H1 (cell line): ENCODE results near the gene BRINP3. TPM values are rescaled to one million over a fixed set of nuclear protein-coding genes. Genes with fewer than 3 reads are reported as not detected.

Source experiments
- CTCF ChIA-PET: fragments of 300-600 bp; sonication (Branson Sonifier 250); formaldehyde crosslinking; loops from one replicate; lab custom pipeline; 2021; ENCODE audit not compliant: partially characterized antibody; lab: Charles Lee
- POLR2A ChIA-PET: fragments of 300-600 bp; sonication (Branson Sonifier 250); formaldehyde crosslinking; loops from one replicate; lab custom pipeline; 2021; ENCODE audit warnings: inconsistent platforms; ENCODE audit not compliant: partially characterized antibody; lab: Charles Lee
- DNase-seq, 2 experiments: peaks; one replicate each; pipeline versions ENCODE4 v3.0.0 to v3.0.0-alpha.2; 2010 to 2022; ENCODE audit warnings: low spot score in 2 of 2, low read depth in 1 of 2, mixed read lengths in 1 of 2
- FAIRE-seq: peaks from 2 replicates; lab custom pipeline; 2011; peaks lifted over from hg19 to GRCh38; lab: Jason Lieb, UNC
- H2AFZ ChIP-seq: 2 replicates; pipeline ENCODE4 v1.8.1; 2012; ENCODE audit warnings: low read length, inconsistent platforms
- H2AK5ac ChIP-seq: 2 replicates; pipeline ENCODE4 v1.6.1; 2013; ENCODE audit warnings: low read depth, low read length
- H2BK120ac ChIP-seq: replicated peaks from 2 replicates; pipeline ENCODE3; 2013; ENCODE audit warnings: low read depth, low read length, inconsistent platforms
- H2BK12ac ChIP-seq: 2 replicates; pipeline ENCODE4 v1.6.1; 2013; ENCODE audit warnings: low read depth, low read length
- H2BK15ac ChIP-seq: 2 replicates; pipeline ENCODE4 v1.6.1; 2013; ENCODE audit warnings: low read length
- H2BK20ac ChIP-seq: 2 replicates; pipeline ENCODE4 v1.6.1; 2013; ENCODE audit warnings: low read length
- H2BK5ac ChIP-seq: 2 replicates; pipeline ENCODE4 v1.6.1; 2013; ENCODE audit warnings: low read depth, low read length
- H3K14ac ChIP-seq: 2 replicates; pipeline ENCODE4 v1.6.1; 2013; ENCODE audit warnings: inconsistent platforms; ENCODE audit not compliant: insufficient read length
- H3K18ac ChIP-seq: 2 replicates; pipeline ENCODE4 v1.6.1; 2013; ENCODE audit warnings: low read length; ENCODE audit errors: extremely low read depth
- H3K23ac ChIP-seq: 2 replicates; pipeline ENCODE4 v1.6.1; 2013; ENCODE audit warnings: inconsistent platforms; ENCODE audit not compliant: insufficient read length
- H3K23me2 ChIP-seq: 2 replicates; pipeline ENCODE4 v1.6.1; 2013; ENCODE audit warnings: low read depth, low read length
- H3K27ac ChIP-seq: 2 replicates; pipeline ENCODE4 v1.6.1; 2011; ENCODE audit warnings: low read depth, low read length, inconsistent platforms
- H3K27me3 ChIP-seq, 4 experiments: replicated peaks in 1 of 4; 1 replicate in 1 of 4; 2 replicates in 3 of 4; pipeline versions ENCODE4 v1.6.1 to v1.8.1; 2011 to 2013; ENCODE audit warnings: low read length in 3 of 4, mild to moderate bottlenecking in 3 of 4, inconsistent platforms in 2 of 4, mixed read lengths in 2 of 4, moderate library complexity in 1 of 4; ENCODE audit not compliant: control insufficient read depth in 3 of 4, insufficient read depth in 3 of 4; ENCODE audit errors: extremely low read depth in 1 of 4
- H3K36me3 ChIP-seq, 4 experiments: 2 replicates each; pipeline versions ENCODE4 v1.6.1 to v1.8.1; 2011 to 2013; ENCODE audit warnings: mild to moderate bottlenecking in 4 of 4, low read length in 3 of 4, moderate library complexity in 2 of 4, control low read depth in 1 of 4, inconsistent platforms in 1 of 4; ENCODE audit not compliant: insufficient read depth in 4 of 4, control insufficient read depth in 2 of 4
- H3K4ac ChIP-seq: replicated peaks from 2 replicates; pipeline ENCODE3; 2013; ENCODE audit warnings: low read length, low read depth, mixed read lengths, inconsistent platforms; ENCODE audit not compliant: insufficient read length
- H3K4me1 ChIP-seq, 4 experiments: replicated peaks in 1 of 4; 1 replicate in 1 of 4; 2 replicates in 3 of 4; pipeline versions ENCODE4 v1.6.1 to v1.8.1; 2011 to 2013; ENCODE audit warnings: low read length in 3 of 4, inconsistent platforms in 2 of 4, mixed read lengths in 1 of 4; ENCODE audit not compliant: insufficient read depth in 4 of 4, control insufficient read depth in 3 of 4
- H3K4me2 ChIP-seq, 2 experiments: 2 replicates each; pipeline versions ENCODE4 v1.6.1 to v1.8.1; 2011 to 2013; ENCODE audit warnings: low read depth in 2 of 2, low read length in 2 of 2, control low read depth in 1 of 2, inconsistent platforms in 1 of 2, mild to moderate bottlenecking in 1 of 2; ENCODE audit not compliant: insufficient read depth in 1 of 2
- H3K4me3 ChIP-seq, 4 experiments: fragments of 200-600, 300-600 bp in 1 of 4; sonication (generic), shearing (Covaris generic), sonication (Bioruptor Twin) in 1 of 4; 2 replicates each; pipeline versions ENCODE4 v1.5.1 to v1.8.1; 2011 to 2016; ENCODE audit warnings: low read length in 4 of 4, low read depth in 3 of 4, control low read depth in 2 of 4, inconsistent platforms in 2 of 4, mild to moderate bottlenecking in 2 of 4, mixed read lengths in 1 of 4, moderate library complexity in 1 of 4; ENCODE audit not compliant: insufficient read depth in 2 of 4; ENCODE audit errors: extremely low read depth in 1 of 4
- H3K56ac ChIP-seq: replicated peaks from 2 replicates; pipeline ENCODE3; 2013; ENCODE audit warnings: low read depth, mild to moderate bottlenecking, mixed read lengths, low read length, inconsistent platforms; ENCODE audit not compliant: insufficient read length
- H3K79me1 ChIP-seq: 2 replicates; pipeline ENCODE4 v1.6.1; 2013; ENCODE audit warnings: low read depth, low read length, control low read depth
- H3K79me2 ChIP-seq, 2 experiments: 2 replicates each; pipeline versions ENCODE4 v1.6.1 to v1.8.1; 2012 to 2013; ENCODE audit warnings: low read length in 2 of 2, mild to moderate bottlenecking in 2 of 2, inconsistent platforms in 1 of 2; ENCODE audit not compliant: insufficient read depth in 2 of 2, control insufficient read depth in 1 of 2
- H3K9ac ChIP-seq, 4 experiments: replicated peaks in 1 of 4; 1 replicate in 1 of 4; 2 replicates in 3 of 4; pipeline versions ENCODE4 v1.6.1 to v1.8.1; 2011 to 2013; ENCODE audit warnings: low read depth in 3 of 4, low read length in 3 of 4, control low read depth in 2 of 4, mild to moderate bottlenecking in 2 of 4, moderate library complexity in 2 of 4, inconsistent platforms in 1 of 4; ENCODE audit errors: extremely low read depth in 1 of 4
- H3K9me3 ChIP-seq, 2 experiments: 2 replicates each; pipeline versions ENCODE4 v1.6.1 to v1.8.1; 2012 to 2013; ENCODE audit warnings: mild to moderate bottlenecking in 2 of 2, moderate library complexity in 2 of 2, control low read depth in 1 of 2, inconsistent platforms in 1 of 2, low read depth in 1 of 2, low read length in 1 of 2, mixed read lengths in 1 of 2; ENCODE audit not compliant: insufficient read depth in 2 of 2
- H4K20me1 ChIP-seq, 2 experiments: replicated peaks in 1 of 2; 2 replicates each; pipeline versions ENCODE3 to v1.8.1; 2011 to 2013; ENCODE audit warnings: inconsistent platforms in 2 of 2, low read length in 2 of 2, mild to moderate bottlenecking in 1 of 2; ENCODE audit not compliant: insufficient read depth in 2 of 2, control insufficient read depth in 1 of 2
- H4K5ac ChIP-seq: 2 replicates; pipeline ENCODE4 v1.6.1; 2013; ENCODE audit warnings: low read length, low read depth, mixed read lengths, inconsistent platforms; ENCODE audit not compliant: insufficient read length
- H4K8ac ChIP-seq: 2 replicates; pipeline ENCODE4 v1.8.0; 2013; ENCODE audit warnings: mild to moderate bottlenecking, moderate library complexity, low read length, inconsistent platforms; ENCODE audit not compliant: insufficient read depth; ENCODE audit errors: extremely low read depth
- H4K91ac ChIP-seq: replicated peaks from 2 replicates; pipeline ENCODE3; 2013; ENCODE audit warnings: low read length, mixed read lengths, inconsistent platforms; ENCODE audit not compliant: insufficient read length
- CTBP2 ChIP-seq: IDR thresholded peaks from 2 replicates; pipeline ENCODE4 v1.7.0; 2011; ENCODE audit warnings: borderline replicate concordance, mild to moderate bottlenecking, moderate library complexity, mixed read lengths, low read length; ENCODE audit not compliant: insufficient read depth, insufficient read length
- EGR1 ChIP-seq: IDR thresholded peaks from 2 replicates; pipeline ENCODE4 v1.6.1; 2011; ENCODE audit warnings: low read depth, low read length, borderline replicate concordance
- polyA plus RNA-seq, 7 experiments: library from polyadenylated mRNA; depleted of rRNA in 3 of 7; stranded (reverse) in 5 of 7; unstranded in 2 of 7; fragments of >200 nt in 5 of 7; fragments of 200-250 nt in 2 of 7; gene quantifications; 1 replicate in 5 of 7; 2 replicates in 1 of 7; 4 replicates in 1 of 7; pipeline versions ENCODE4 v1.2.1 to v1.2.3, GENCODE V29; 2011 to 2013; ENCODE audit warnings: missing spikeins in 2 of 7, mixed read lengths in 2 of 7
- total RNA-seq: library from RNA; stranded (reverse); fragmentation: NEBNext Ultra II Directional; extraction: Animal tissue kit (Norgen Biotek cat#: 25700); gene quantifications from 2 replicates; pipeline ENCODE4 v1.2.1, GENCODE V29; 2021

BRINP3 gene
- total and polyA plus RNA-seq, 2 of the 8 experiments (the other 6 are each of a cell fraction or from before 2014, with no cell fraction given) = not detected

- CTCF ChIA-PET = interaction anchor here (1.0 kb wide), 1 partner anchor 534 kb away, joined by 3 read pairs; no protein-coding TSS in a partner anchor
- H2AFZ ChIP-seq = no peak overlapping the region
Observed at GRCh38 chr1:190243056-190243455, 234.6 kb downstream of the BRINP3 start.

More at GRCh38 chr1:190243056-190243455, 234.6 kb downstream of the BRINP3 start:
- no peak overlapping the region for H3K4me3 ChIP-seq
- FAIRE-seq (no peak), DNase-seq (no peak)
- H3K9me3 ChIP-seq = no peaks in the 10 kb centered on the region
- no peak overlapping the region for H2BK12ac ChIP-seq
- no peak overlapping the region for H2BK15ac ChIP-seq
- H3K79me2 ChIP-seq = no peaks in the 10 kb centered on the region
- no peaks in the 10 kb centered on the region for H3K36me3 ChIP-seq
- no peak for TF ChIP-seq EGR1
- TF ChIP-seq CTBP2 = no peak
- H3K4me1 ChIP-seq = no peaks in the 10 kb centered on the region
- POLR2A ChIA-PET = no interaction called here
- no peak overlapping the region for H2BK5ac ChIP-seq
- H3K23ac ChIP-seq = no peak overlapping the region
- H3K23me2 ChIP-seq = no peaks in the 10 kb centered on the region; the same call in 1 of the 2 replicates
- H4K91ac ChIP-seq = no peak overlapping the region
- no peak overlapping the region for H2BK120ac ChIP-seq
- H3K4ac ChIP-seq = no peak overlapping the region
- no peak overlapping the region for H3K27ac ChIP-seq
- H3K79me1 ChIP-seq = no peaks in the 10 kb centered on the region
- no peak overlapping the region for H2AK5ac ChIP-seq
- H3K9ac ChIP-seq = no peak overlapping the region
- H4K20me1 ChIP-seq = no peaks in the 10 kb centered on the region
- no peak overlapping the region for H4K5ac ChIP-seq
- H2BK20ac ChIP-seq = no peak overlapping the region
- no peak overlapping the region for H3K18ac ChIP-seq
- no peak overlapping the region for H4K8ac ChIP-seq
- no peak overlapping the region for H3K56ac ChIP-seq
- no peak overlapping the region for H3K14ac ChIP-seq
- no peaks in the 10 kb centered on the region for H3K27me3 ChIP-seq
- no peak overlapping the region for H3K4me2 ChIP-seq
